Kidney (tissue), 14 donors: ENCODE measurements around the gene MRPL17. TPM values are rescaled to one million over a fixed set of nuclear protein-coding genes. Genes with fewer than 3 reads are reported as not detected.

Source experiments
- DNase-seq, 5 donors: peaks; one replicate each; pipeline ENCODE4 v3.0.0-alpha.2; 2013 to 2020
- FAIRE-seq: peaks from 2 replicates; lab custom pipeline; 2012; peaks lifted over from hg19 to GRCh38; lab: Jason Lieb, UNC
- H3K27ac ChIP-seq, 2 donors: one replicate each; pipeline ENCODE4 v1.7.0; 2013; ENCODE audit warnings: low read depth in 2 of 2, low read length in 2 of 2, inconsistent platforms in 1 of 2
- H3K27me3 ChIP-seq: one replicate; pipeline ENCODE4 v1.7.1; 2013; ENCODE audit warnings: low read length, inconsistent platforms; ENCODE audit not compliant: control insufficient read depth, insufficient read depth
- H3K36me3 ChIP-seq, 3 donors: one replicate each; pipeline versions ENCODE4 v1.7.0 to v1.7.1; 2013; ENCODE audit warnings: low read length in 3 of 3, control low read depth in 1 of 3, inconsistent platforms in 1 of 3; ENCODE audit not compliant: insufficient read depth in 3 of 3, control insufficient read depth in 2 of 3
- H3K4me1 ChIP-seq, 3 donors: one replicate each; pipeline versions ENCODE4 v1.7.0 to v1.7.1; 2013; ENCODE audit warnings: low read length in 3 of 3, inconsistent platforms in 1 of 3, low read depth in 1 of 3; ENCODE audit not compliant: control insufficient read depth in 2 of 3, insufficient read depth in 2 of 3
- H3K4me3 ChIP-seq, 3 donors: one replicate each; pipeline versions ENCODE4 v1.7.0 to v1.8.1; 2013; ENCODE audit warnings: low read length in 3 of 3, control low read depth in 1 of 3, inconsistent platforms in 1 of 3
- H3K9ac ChIP-seq, 3 donors: one replicate each; pipeline versions ENCODE4 v1.7.0 to v1.7.1; 2013; ENCODE audit warnings: low read length in 3 of 3, control low read depth in 1 of 3, inconsistent platforms in 1 of 3
- H3K9me3 ChIP-seq, 3 donors: one replicate each; pipeline versions ENCODE4 v1.7.0 to v1.7.1; 2013; ENCODE audit warnings: low read length in 3 of 3, control low read depth in 1 of 3, inconsistent platforms in 1 of 3; ENCODE audit not compliant: control insufficient read depth in 2 of 3, insufficient read depth in 1 of 3
- intact Hi-C: fragments of 100-400 bp; cut with DNase I; formaldehyde crosslinking; loops from one replicate; pipeline ENCODE4 v1.11.1; 2022
- polyA plus RNA-seq: library from polyadenylated mRNA; stranded (reverse); fragments of 350-450 nt; fragmentation: Illumina TruSeq; extraction: RNeasy Lipid Tissue Mini Kit (QIAGEN cat#74804); gene quantifications from one replicate; pipeline ENCODE4 v1.2.3, GENCODE V29; 2014; ENCODE audit warnings: low read depth, low replicate concordance; ENCODE audit not compliant: insufficient read depth
- total RNA-seq: library from RNA; stranded (reverse); fragmentation: NEBNext Ultra II Directional; extraction: Animal tissue kit (Norgen Biotek cat#: 25700); gene quantifications from one replicate; pipeline ENCODE4 v1.2.1, GENCODE V29; 2021
- TF ChIP-seq, protein P1 (sequence below): IDR thresholded peaks from 3 replicates; pipeline ENCODE4 v1.5.1; 2012; ENCODE audit warnings: mild to moderate bottlenecking, moderate library complexity, borderline replicate concordance; ENCODE audit not compliant: insufficient read depth; ENCODE audit errors: extremely low read depth
- donor health status: control.
- donor health status: control.
- donor health status: control.
- donor health status: control.
- donor health status: control.
- donor health status: DM: yes; HTN: yes; CAD: no.
- donor health status: Normal renal cell carcinoma (clear cell type).

The MRPL17 gene
- total and polyA plus RNA-seq, 2 donors from 2014 or later = 44.0 to 121 TPM

DNA sequence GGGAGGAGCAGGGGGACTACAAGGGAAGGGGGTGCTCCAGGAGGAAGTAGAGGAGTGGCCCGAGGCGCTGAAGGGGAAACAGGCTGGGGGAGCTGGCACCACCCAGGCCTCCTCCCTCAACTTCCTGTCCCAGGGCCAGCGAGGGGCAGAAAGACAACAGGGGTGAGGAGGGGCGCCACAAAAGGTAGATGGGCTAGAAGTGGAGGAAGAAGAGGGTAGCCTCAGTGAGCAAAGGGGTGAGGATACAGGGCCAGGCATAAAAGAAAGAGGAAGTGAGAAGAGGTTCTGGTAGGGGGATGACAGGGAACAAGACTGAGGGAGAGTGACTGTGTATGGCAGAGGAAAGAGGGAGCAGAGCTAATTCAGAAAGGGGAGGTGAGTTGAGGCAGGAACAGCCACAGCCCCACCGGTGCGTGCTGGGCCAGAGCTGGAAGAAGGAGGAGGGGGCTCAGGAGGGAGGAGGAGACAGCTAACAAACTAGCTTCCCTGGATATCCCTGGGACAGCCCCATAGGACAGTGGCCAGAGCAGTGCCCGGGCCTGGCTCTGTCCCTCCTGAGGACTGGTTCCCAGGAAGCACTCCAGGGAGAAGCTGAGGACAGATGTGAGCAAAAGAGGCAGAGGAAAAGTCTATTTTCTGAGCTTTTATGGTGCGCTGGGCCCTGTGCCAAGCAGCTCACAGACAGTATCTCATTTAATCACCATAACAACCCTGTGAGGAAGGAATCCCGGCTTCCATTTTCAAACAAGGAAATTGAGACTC is 36.0 kb downstream of the MRPL17 start:
- TF ChIP-seq, protein P1, sequence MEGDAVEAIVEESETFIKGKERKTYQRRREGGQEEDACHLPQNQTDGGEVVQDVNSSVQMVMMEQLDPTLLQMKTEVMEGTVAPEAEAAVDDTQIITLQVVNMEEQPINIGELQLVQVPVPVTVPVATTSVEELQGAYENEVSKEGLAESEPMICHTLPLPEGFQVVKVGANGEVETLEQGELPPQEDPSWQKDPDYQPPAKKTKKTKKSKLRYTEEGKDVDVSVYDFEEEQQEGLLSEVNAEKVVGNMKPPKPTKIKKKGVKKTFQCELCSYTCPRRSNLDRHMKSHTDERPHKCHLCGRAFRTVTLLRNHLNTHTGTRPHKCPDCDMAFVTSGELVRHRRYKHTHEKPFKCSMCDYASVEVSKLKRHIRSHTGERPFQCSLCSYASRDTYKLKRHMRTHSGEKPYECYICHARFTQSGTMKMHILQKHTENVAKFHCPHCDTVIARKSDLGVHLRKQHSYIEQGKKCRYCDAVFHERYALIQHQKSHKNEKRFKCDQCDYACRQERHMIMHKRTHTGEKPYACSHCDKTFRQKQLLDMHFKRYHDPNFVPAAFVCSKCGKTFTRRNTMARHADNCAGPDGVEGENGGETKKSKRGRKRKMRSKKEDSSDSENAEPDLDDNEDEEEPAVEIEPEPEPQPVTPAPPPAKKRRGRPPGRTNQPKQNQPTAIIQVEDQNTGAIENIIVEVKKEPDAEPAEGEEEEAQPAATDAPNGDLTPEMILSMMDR = no peak
- no peaks in the 10 kb centered on the region for H3K27me3 ChIP-seq
- intact Hi-C loops = no loop called here
- H3K9ac ChIP-seq = no peak overlapping the region
- H3K27ac ChIP-seq = peak overlapping the region; percentile 53 to 62
- no peak for FAIRE-seq
- peak in 3 of 5 donors; percentile 19 to 76 (median 68) for DNase-seq
- no peaks in the 10 kb centered on the region for H3K9me3 ChIP-seq
- no peaks in the 10 kb centered on the region for H3K36me3 ChIP-seq
- peaks cover 0 to 18% (median 0%) of the 10 kb centered on the region in 3 donors for H3K4me1 ChIP-seq
- no peak overlapping the region for H3K4me3 ChIP-seq

DNA sequence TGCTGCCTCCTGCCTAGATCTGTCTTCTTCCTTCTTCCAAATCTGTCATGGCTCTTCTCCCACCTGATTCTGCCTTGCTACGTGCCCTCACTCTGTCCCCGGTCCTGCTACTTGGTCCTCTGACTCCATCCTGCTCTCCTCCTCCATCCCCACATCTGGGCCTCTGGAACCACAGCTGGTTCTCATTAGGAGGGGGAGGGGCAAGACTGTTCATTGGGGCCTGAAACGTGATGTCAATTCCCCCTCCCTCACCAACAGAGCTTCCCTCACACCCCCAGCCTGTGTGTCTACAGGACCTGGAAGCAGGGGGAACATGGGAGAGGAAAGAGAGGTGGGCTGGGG is 36.6 kb downstream of the MRPL17 start:
- H3K36me3 ChIP-seq = no peaks in the 10 kb centered on the region
- H3K4me1 ChIP-seq = peaks cover 0 to 18% (median 0%) of the 10 kb centered on the region in 3 donors
- DNase-seq (peak in 4 of 5 donors; percentile 58 to 93 (median 64)), FAIRE-seq (no peak)
- no peaks in the 10 kb centered on the region for H3K27me3 ChIP-seq
- no peak overlapping the region for H3K9ac ChIP-seq
- intact Hi-C loops = no loop called here
- H3K27ac ChIP-seq = peak overlapping the region; percentile 53 to 62
- no peaks in the 10 kb centered on the region for H3K9me3 ChIP-seq
- H3K4me3 ChIP-seq = no peak overlapping the region
- TF ChIP-seq, protein P1 = no peak

DNA sequence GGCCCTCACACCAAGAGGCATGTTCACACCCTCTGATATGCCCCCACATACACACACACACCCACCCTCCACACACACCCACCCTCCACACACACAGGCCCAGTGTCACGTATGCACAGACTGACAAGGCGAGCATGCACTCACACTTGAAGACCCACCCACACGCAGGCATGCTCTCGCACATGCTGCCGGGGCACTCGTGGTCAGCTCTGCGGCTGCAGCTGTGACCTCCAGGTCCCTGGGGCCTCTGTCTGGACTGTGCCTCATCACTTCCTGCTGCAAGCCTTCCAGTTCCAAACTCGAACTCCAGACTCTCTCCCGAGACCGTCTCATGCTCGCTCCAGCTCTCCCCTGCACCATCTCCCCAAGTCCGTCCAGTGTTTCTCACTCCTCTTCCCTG is 37.1 kb downstream of the MRPL17 start:
- no peak for FAIRE-seq
- Histone ChIP-seq H3K36me3 (no peaks in the 10 kb centered on the region), H3K4me1 (peaks cover 0 to 18% (median 0%) of the 10 kb centered on the region in 3 donors), H3K9ac (no peak overlapping the region), H3K27ac (peak overlapping the region; percentile 53 to 62), H3K9me3 (no peaks in the 10 kb centered on the region), H3K4me3 (no peak overlapping the region), H3K27me3 (no peaks in the 10 kb centered on the region)
- TF ChIP-seq, protein P1 = no peak
- intact Hi-C loops = no loop called here
- peak in 2 of 5 donors; percentile 55 to 90 for DNase-seq
